Measurements from ENCODE around the gene FST. TPM values are rescaled to one million over a fixed set of nuclear protein-coding genes. Genes with fewer than 3 reads are reported as not detected.

FST gene
- total and polyA plus RNA-seq, 2 of the 8 experiments (the other 6 are each of a cell fraction or from before 2014, with no cell fraction given) = 16.6 to 17.5 TPM

- H3K27me3 ChIP-seq (replicated peaks in 1 of 4; ENCODE audit: control insufficient read depth in 3 of 4, extremely low read depth in 1 of 4, insufficient read depth in 3 of 4, low read length in 3 of 4) = no peaks in the 10 kb centered on the region
- peaks cover 2% of the 10 kb centered on the region for H3K79me1 ChIP-seq (ENCODE audit: low read depth, low read length)
- no peak overlapping the region for H2BK15ac ChIP-seq (ENCODE audit: low read length)
- no peak overlapping the region for H2AK5ac ChIP-seq (ENCODE audit: low read depth, low read length)
- no peaks in the 10 kb centered on the region for H3K9me3 ChIP-seq (ENCODE audit: insufficient read depth in 2 of 2, low read depth in 1 of 2, low read length in 1 of 2)
- H4K5ac ChIP-seq (ENCODE audit: insufficient read length, low read depth, low read length) = peak overlapping the region; percentile 22
- 1% methylated on average over 34 of the region's 36 CpGs; no CpG with 5 or more reads in 1 of the 2 experiments for WGBS, 2 experiments (ENCODE audit: extremely low coverage in 1 of 2, insufficient coverage in 1 of 2, insufficient read length in 1 of 2, insufficient replicate concordance in 2 of 2, low coverage in 1 of 2, low lambda C conversion rate in 2 of 2, missing lambda C conversion rate in 1 of 2)
- peak overlapping the region; percentile 78; the same call in 1 of the 2 replicates for H4K8ac ChIP-seq (ENCODE audit: extremely low read depth, insufficient read depth, low read length)
- 0 out of 2 replicates have a peak overlapping the region, but pooled peaks have one; percentile 55 for H2BK5ac ChIP-seq (ENCODE audit: low read depth, low read length)
- peaks cover 0 to 16% of the 10 kb centered on the region in 2 experiments; a peak in 2 of 4 replicates for H3K79me2 ChIP-seq (ENCODE audit: control insufficient read depth in 1 of 2, insufficient read depth in 2 of 2, low read length in 2 of 2)
- peak overlapping the region; percentile 78 to 88 (median 80) for H3K4me3 ChIP-seq (ENCODE audit: extremely low read depth in 1 of 4, insufficient read depth in 2 of 4, low read depth in 3 of 4, low read length in 4 of 4)
- no peak overlapping the region for H3K14ac ChIP-seq (ENCODE audit: insufficient read length)
- no peak overlapping the region for H3K56ac ChIP-seq (replicated peaks; ENCODE audit: insufficient read length, low read depth, low read length)
- no peak overlapping the region for H3K4ac ChIP-seq (replicated peaks; ENCODE audit: insufficient read length, low read depth, low read length)
- H3K27ac ChIP-seq (ENCODE audit: low read depth, low read length) = no peak overlapping the region
- ChIA-PET POLR2A (ENCODE audit: partially characterized antibody) (interaction anchor here (0.7 to 1.0 kb wide), 2 partner anchors 516 to 734 kb away, joined by 4 read pairs; no protein-coding TSS in a partner anchor), CTCF (ENCODE audit: partially characterized antibody) (interaction anchor here (0.8 to 1.8 kb wide), 6 partner anchors 54 to 745 kb away, joined by 3 to 9 read pairs (median 3); no protein-coding TSS in a partner anchor)
- no peak overlapping the region; the same call in 1 of the 2 replicates for H3K18ac ChIP-seq (ENCODE audit: extremely low read depth, low read length)
- H3K36me3 ChIP-seq (ENCODE audit: control insufficient read depth in 2 of 4, insufficient read depth in 4 of 4, low read length in 3 of 4) = peaks cover 16 to 42% (median 20%) of the 10 kb centered on the region in 4 experiments
- H3K4me2 ChIP-seq (ENCODE audit: insufficient read depth in 1 of 2, low read depth in 2 of 2, low read length in 2 of 2) = peak overlapping the region; percentile 66 to 92
- no peak for FAIRE-seq
- peaks cover 0 to 4% (median 1%) of the 10 kb centered on the region in 4 experiments; a peak in 5 of 7 replicates for H3K4me1 ChIP-seq (replicated peaks in 1 of 4; ENCODE audit: control insufficient read depth in 3 of 4, insufficient read depth in 4 of 4, low read length in 3 of 4)
- H2BK20ac ChIP-seq (ENCODE audit: low read length) = no peak overlapping the region
- H2BK12ac ChIP-seq (ENCODE audit: low read depth, low read length) = peak overlapping the region; percentile 39; the same call in 1 of the 2 replicates
- H3K23me2 ChIP-seq (ENCODE audit: low read depth, low read length) = peaks cover 24% of the 10 kb centered on the region
- peak in 1 of 2 experiments; percentile 66 for DNase-seq (ENCODE audit: low read depth in 1 of 2, low spot score in 2 of 2)
- H4K20me1 ChIP-seq (replicated peaks in 1 of 2; ENCODE audit: control insufficient read depth in 1 of 2, insufficient read depth in 2 of 2, low read length in 2 of 2) = no peaks in the 10 kb centered on the region
- H4K91ac ChIP-seq (replicated peaks; ENCODE audit: insufficient read length, low read length) = peak overlapping the region; percentile 40
- H3K9ac ChIP-seq (replicated peaks in 1 of 4; ENCODE audit: extremely low read depth in 1 of 4, low read depth in 3 of 4, low read length in 3 of 4) = peak overlapping the region in 3 of 4 experiments; percentile 29 to 68 (median 48); a peak in 3 of 7 replicates
- H2BK120ac ChIP-seq (replicated peaks; ENCODE audit: low read depth, low read length) = no peak overlapping the region
- no peak overlapping the region for H2AFZ ChIP-seq (ENCODE audit: low read length)
- no peak overlapping the region for H3K23ac ChIP-seq (ENCODE audit: insufficient read length)
- TF ChIP-seq KDM5A (IDR thresholded peaks at IDR 0.05; ENCODE audit: low read length) = no peak
- TF ChIP-seq JUN (IDR thresholded peaks at IDR 0.05; ENCODE audit: low read depth, low read length) = no peak
- no peak for TF ChIP-seq KDM1A (IDR thresholded peaks at IDR 0.05; ENCODE audit: borderline replicate concordance, low read length)
- peak; percentile 82 for TF ChIP-seq CEBPB (IDR thresholded peaks at IDR 0.05; ENCODE audit: low read depth, low read length)
- TF ChIP-seq SP4 (IDR thresholded peaks at IDR 0.05; ENCODE audit: low read length) = no peak
- TF ChIP-seq GABPA (IDR thresholded peaks at IDR 0.05; ENCODE audit: borderline replicate concordance, insufficient read depth, low read length) = no peak
- TF ChIP-seq CBX5 (IDR thresholded peaks at IDR 0.05; ENCODE audit: low read depth, low read length) = no peak
- no peak for TF ChIP-seq MAFK (IDR thresholded peaks at IDR 0.05; ENCODE audit: low read depth, low read length)
- TF ChIP-seq CHD1 (IDR thresholded peaks at IDR 0.05; ENCODE audit: low read depth, low read length) = no peak
- peak; percentile 68; the same call in 1 of the 2 replicates for TF ChIP-seq MAX (IDR thresholded peaks at IDR 0.05)
- peak in 1 of 2 experiments; percentile 93 for TF ChIP-seq SIN3A (conservative IDR thresholded peaks at IDR 0.05 in 1 of 2, IDR thresholded peaks at IDR 0.05 in 1 of 2; ENCODE audit: low read depth in 1 of 2, low read length in 2 of 2)
Observed at GRCh38 chr5:53481887-53482716, 1.7 kb downstream of the FST start.
